PC-9 (cell line): ENCODE results near the gene FEV.

ENCODE experiments used
- EZH2 ChIP-seq: fragments of 200-600 bp; sonication (generic); IDR thresholded peaks from 2 replicates; pipeline ENCODE4 v1.8.0; 2017; ENCODE audit warnings: antibody characterized with exemption, low read depth
- TF ChIP-seq, protein P1 (sequence below): fragments of 200-600 bp; sonication (generic); conservative IDR thresholded peaks from 2 replicates; pipeline ENCODE4 v1.6.1; 2017; ENCODE audit warnings: mixed run types, antibody characterized with exemption, mild to moderate bottlenecking, moderate library complexity

DNA sequence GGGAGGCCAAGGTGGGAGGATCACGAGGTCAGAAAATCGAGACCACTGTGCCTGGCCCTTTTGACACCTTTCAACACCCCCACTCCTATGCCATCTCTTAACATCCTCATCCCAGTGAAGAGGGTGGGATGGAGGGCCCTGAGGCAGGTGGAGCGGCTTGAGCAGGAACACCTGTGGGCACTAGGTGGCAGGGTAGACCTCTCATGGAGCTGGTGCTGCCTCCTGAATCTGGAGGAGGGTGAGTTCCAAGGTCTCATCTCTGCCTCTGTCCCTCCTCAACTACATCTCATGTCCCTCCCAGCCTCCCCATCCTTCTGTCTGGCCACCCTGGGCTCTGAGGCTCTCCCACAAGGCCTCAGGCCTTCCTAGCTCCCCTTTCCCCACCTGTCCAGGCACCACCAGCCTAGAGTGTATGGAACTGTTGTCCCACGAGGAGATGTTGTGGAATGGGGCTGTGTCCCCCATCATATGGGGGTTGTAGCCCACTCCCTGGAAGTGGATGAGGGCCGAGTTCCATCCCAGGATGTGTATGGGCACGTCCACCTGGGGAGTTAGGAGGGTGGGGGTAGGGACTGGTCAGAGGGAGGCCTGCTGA lies 25.3 kb upstream of the FEV start:
- TF ChIP-seq, protein P1, sequence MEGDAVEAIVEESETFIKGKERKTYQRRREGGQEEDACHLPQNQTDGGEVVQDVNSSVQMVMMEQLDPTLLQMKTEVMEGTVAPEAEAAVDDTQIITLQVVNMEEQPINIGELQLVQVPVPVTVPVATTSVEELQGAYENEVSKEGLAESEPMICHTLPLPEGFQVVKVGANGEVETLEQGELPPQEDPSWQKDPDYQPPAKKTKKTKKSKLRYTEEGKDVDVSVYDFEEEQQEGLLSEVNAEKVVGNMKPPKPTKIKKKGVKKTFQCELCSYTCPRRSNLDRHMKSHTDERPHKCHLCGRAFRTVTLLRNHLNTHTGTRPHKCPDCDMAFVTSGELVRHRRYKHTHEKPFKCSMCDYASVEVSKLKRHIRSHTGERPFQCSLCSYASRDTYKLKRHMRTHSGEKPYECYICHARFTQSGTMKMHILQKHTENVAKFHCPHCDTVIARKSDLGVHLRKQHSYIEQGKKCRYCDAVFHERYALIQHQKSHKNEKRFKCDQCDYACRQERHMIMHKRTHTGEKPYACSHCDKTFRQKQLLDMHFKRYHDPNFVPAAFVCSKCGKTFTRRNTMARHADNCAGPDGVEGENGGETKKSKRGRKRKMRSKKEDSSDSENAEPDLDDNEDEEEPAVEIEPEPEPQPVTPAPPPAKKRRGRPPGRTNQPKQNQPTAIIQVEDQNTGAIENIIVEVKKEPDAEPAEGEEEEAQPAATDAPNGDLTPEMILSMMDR: peak; percentile 73; the same call in 1 of the 2 replicates
- no peak for TF ChIP-seq EZH2
